Cerebellar cortex (tissue), 1 donor: ENCODE data around the gene KLHL25.
A peak's percentile ranks its signal among the peaks of the same experiment; 100 is the strongest.

Source experiments
- DNase-seq: peaks from one replicate; pipeline ENCODE4 v3.0.0-alpha.2; 2015; ENCODE audit warnings: low spot score

The KLHL25 gene

GRCh38 chr15:85760531-85761371 is 34.0 kb downstream of the KLHL25 start:
- no peak for DNase-seq

- no peak for DNase-seq
These were observed 34.7 kb downstream of the KLHL25 start for GRCh38 chr15:85760049-85760448.

DNA sequence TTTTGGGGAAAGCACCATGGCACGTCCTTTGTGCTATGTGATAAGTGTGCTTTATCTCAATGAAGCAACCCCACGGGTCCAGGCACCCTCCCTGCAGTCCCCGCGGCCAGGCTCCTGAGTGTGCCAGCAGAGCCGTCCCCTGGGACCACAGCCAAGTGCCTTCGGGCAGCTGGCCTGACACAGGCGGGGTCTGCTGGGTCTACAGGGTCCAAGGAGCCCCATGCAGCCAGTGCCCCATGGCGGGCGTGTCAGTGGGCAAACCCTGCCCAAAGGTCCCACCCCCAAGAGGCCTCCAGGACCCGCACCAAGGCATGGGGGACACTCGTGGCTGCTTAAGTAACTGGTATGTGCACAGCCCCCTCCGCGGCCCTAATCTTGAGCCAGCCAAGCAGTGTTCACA is 35.3 kb downstream of the KLHL25 start:
- no peak for DNase-seq

- DNase-seq = no peak
These were observed 36.1 kb downstream of the KLHL25 start for GRCh38 chr15:85758655-85758978.

- DNase-seq = no peak
These were observed 36.6 kb downstream of the KLHL25 start for GRCh38 chr15:85757939-85758654.

- no peak for DNase-seq
These were observed 37.4 kb downstream of the KLHL25 start for GRCh38 chr15:85757073-85757938.

- peak; percentile 58 for DNase-seq
These were observed 38.2 kb downstream of the KLHL25 start for GRCh38 chr15:85756411-85757072.

GRCh38 chr15:85755942-85756341 is 38.8 kb downstream of the KLHL25 start:
- no peak for DNase-seq

GRCh38 chr15:85755471-85755870 is 39.3 kb downstream of the KLHL25 start:
- DNase-seq = no peak

DNA sequence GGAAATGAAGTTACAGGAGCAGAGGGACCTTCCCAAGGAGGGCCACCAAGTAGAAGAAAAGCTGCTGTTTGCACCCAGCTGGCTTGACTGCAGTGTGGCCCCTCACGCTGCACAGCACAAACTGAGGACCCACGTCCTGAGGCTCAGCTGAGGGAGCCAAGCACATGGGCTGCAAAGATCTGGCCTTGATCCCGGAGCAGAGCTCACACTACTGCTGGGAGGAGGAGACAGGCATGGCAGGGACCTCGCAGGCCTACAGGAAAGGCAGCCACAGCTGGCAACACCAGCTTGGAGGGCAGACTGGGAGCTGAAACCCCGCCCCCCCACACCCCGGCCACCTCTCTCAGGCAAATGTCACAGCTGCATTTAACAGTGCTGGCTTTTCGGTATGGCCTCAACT is 39.7 kb downstream of the KLHL25 start:
- no peak for DNase-seq

DNA sequence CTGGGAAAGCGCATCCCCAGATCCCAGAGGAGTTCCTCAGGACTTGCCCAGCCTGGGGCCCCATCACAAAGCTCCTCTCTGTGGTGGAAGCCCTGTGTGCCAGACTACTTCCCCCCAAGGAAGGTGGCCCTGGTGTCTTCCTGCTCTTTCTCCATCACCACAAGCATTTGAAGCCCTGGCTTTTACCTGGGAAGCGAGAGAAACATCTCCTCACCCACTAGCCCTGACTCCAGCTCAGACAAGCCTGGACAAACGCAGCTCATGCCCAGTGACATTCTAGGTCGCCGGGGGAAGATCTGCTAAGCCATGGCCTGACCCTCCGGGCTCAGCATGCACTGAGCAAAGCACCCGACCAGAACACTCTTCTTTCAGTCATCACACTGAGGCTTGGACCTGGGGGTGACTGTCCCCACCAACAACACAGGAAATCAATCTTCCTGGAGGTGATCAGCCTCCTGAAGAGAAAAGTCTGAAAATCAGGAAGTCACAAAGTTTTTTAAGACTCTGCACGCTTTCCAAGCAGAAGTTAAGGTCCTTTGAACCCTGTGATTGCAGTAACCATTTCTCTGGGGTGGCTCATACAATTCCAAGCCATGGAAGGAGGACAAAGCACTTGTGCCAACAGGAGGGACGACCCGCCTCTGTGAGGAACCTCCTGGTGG is 40.8 kb downstream of the KLHL25 start:
- DNase-seq = no peak

- no peak for DNase-seq
These were observed 41.5 kb downstream of the KLHL25 start for GRCh38 chr15:85753261-85753660.

GRCh38 chr15:85752491-85752961 is 42.2 kb downstream of the KLHL25 start:
- peak; percentile 43 for DNase-seq

GRCh38 chr15:85752124-85752475 is 42.6 kb downstream of the KLHL25 start:
- DNase-seq = no peak

DNA sequence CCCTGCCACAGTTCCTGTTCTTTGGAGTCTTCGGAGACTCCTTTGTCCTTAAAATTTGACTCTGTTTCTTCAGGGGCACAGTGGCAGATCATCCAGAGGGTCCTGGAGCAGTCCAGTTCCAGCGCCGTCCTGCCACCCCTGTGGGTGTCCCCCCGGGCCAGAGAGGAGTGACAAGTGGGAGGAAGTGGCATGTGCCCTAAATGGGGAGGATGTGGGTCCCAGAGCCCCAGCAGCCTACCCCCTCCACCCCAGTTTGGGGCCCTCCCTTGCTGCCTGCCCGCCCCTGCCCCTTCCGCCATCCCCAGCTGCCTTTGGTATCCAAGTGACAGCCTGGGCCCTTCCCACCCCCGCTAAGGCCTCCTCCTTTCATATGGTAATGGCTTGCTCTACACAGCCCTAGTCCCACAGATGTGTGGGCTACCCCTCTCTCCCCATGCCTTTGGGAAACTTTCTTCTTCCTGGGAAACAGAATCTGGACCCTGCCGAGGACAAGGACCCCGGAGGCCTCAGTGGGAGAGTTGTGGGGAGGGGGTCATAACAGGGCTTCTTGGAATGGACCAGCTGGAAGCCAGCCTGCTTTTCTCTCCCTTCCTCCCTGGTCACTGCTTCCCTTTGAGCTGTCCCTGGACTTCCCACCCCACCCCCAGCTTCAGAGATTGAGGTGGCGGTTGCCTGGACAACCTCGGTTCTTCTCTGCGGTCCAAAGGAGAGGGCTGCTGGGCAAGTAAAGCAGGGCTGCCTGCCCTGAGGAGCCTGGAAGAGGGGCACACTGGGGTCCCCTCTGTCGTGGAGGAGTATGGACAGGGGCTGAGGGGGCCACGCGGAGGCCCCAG is 43.2 kb downstream of the KLHL25 start:
- peak; percentile 18 for DNase-seq

DNA sequence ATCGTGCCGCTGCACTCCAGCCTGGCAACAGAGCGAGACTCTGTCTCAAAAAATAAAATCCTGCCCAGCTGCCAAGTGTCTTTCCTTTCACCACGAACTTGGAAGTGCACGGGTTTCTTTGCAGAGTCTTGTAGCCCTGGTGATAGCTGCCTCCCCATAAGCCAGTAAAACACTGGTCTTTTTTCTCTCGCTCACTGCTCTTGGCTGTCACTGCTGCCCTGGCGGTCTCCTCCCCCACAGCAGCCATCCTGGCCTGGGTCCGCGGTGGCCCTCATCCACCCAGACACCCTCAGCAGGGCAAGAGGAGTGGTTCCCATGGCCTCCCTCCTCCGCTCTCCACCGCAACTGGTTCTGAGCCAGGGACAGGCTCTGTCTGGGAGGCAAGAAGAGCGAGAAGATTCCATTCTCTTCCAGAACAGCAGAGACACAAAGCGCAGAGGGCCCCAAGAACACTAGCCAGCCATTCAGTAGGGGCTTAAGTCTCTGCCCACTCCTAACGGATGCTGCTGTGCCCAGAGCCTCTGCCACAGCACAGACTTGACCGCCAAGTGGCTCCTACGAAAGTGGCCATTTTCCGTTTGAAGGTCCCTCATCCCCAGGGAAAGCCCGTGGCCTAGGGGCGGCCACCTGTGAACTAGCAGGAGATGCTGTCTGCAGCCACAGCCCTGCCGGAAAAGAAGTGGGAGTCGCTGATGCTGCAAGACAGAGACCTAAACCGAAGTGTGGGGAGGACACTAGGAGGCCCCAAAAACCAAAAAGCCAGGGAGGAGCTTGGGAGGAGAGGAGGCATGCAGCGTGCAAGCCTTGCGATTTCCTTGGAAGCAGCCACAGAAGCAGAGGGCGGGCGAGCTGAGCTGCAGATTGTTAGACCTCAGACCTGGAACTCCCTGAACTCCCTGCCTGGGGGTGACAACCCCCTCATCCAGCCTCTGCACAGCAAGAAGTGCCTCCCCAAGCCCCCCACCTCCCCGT is 44.1 kb downstream of the KLHL25 start:
- DNase-seq = peak; percentile 36

GRCh38 chr15:85749261-85750151 is 45.2 kb downstream of the KLHL25 start:
- DNase-seq = peak; percentile 37

GRCh38 chr15:85748729-85749128 is 46.0 kb downstream of the KLHL25 start:
- no peak for DNase-seq
